ENCODE measurements around the gene AP1G2.

AP1G2 gene

DNA sequence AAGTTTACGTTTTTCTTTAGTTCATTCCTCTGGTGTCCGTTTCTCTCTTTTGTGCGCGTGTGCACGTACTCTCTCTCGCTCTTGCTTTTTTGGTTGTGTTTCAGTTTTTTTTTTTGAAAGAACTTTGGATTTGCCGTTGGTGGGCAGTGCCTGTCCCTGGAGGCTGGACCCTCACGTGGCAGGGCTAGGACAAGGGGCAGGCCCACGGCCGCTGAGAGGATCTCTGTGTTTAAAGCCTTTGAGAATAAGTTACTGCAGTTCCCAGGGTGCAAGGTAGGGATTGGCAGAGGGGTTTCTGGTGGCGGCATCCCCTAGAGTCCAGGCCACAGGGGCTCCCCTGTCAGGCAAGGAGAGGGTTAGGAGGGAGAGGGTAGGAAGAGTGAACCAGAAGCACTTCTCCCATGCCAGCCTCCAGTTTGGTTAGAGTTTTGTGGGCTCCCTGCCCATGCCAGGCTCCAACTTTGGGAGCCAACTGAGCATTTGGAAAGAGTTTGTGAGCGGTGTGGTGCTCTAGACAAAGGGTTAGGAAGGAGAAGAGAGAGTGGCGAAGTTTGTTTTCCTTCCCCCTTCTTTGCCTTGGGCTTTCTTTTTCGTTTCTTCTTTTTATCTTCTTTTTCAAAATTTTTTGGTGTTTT is 46.6 kb downstream of the AP1G2 start:
- no peak for DNase-seq (ENCODE audit: low read depth in 1 of 2, low spot score in 1 of 2)

DNA sequence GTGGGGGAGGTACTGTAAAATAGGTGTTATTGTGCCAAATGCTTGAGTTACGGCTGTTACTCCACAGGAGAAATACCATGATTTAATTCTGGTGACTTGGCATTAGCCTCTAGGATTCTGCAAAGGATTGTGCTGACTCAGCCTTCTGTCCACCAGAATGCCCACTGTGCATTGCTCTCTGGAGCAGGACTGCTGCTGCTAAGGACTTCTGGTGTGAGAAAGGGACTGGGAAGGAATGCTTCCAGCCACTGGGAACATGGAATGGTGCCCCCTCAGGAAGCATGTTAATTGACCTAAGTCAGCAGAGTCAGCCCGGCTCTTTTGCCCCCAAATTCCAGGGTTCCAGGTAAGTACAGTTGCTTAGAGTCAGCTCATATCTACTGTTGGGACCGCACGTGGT is 48.9 kb downstream of the AP1G2 start:
- DNase-seq (ENCODE audit: low read depth in 1 of 2, low spot score in 1 of 2): no peak

- DNase-seq (ENCODE audit: low read depth in 1 of 2, low spot score in 1 of 2): no peak
These were observed 49.8 kb downstream of the AP1G2 start for GRCh38 chr14:23517650-23518326.

DNA sequence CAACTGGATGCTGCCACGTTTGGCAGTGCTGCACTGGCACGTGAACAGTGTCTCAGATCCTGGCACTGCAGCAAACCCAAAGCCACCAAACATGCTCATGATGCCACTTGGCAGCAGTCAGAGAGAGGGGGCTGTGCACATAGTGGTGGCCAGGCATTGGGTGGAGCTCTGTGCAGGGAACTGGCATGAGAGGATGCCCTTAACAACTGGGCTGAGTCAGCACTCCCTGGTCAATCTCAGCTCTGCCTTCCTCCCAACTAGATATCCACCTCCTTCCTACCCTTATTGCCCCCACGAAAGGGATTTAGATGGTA is 53.0 kb downstream of the AP1G2 start:
- no peak for DNase-seq (ENCODE audit: low read depth in 1 of 2, low spot score in 1 of 2)

DNA sequence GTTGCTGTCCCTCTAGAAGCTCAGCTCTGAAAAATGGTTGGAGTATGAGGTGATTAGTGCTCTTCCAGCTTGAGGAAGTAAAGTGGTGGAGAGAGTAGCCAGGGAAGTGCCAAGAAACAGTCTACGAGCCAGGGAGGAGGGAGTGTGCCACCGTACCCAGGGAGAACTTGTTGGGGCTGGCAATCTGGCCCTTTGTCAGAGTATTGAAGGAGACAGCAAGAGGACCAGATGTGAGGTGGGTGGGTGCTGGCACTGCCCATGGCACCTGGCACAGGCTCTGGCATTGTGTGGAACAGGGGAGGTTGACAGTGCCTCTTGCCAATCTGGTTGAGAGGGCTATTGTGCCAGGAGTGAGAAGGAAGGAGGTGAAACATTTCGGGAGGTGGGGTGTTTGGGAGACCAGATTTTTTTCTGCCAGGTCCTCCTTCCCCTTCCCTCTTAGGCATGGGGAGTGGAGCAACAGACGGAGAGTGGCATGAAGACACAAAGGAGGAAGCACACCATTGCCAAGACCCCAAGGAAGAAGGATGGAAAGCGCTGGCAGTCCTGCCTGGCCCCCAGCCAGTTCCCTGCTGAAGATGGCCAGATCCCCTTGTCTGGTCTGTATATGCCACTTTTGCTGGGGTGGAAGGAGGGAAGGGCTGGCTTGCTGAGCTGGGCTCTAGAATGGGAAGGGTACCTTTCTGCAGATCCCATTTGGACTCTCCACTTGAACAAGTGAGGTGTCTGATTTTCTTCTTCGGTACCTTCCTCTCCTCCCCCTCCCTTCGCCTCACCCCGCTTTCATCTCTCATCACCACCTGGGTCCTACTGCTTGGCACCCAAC is 53.6 kb downstream of the AP1G2 start:
- DNase-seq (ENCODE audit: low read depth in 1 of 2, low spot score in 1 of 2): no peak

DNA sequence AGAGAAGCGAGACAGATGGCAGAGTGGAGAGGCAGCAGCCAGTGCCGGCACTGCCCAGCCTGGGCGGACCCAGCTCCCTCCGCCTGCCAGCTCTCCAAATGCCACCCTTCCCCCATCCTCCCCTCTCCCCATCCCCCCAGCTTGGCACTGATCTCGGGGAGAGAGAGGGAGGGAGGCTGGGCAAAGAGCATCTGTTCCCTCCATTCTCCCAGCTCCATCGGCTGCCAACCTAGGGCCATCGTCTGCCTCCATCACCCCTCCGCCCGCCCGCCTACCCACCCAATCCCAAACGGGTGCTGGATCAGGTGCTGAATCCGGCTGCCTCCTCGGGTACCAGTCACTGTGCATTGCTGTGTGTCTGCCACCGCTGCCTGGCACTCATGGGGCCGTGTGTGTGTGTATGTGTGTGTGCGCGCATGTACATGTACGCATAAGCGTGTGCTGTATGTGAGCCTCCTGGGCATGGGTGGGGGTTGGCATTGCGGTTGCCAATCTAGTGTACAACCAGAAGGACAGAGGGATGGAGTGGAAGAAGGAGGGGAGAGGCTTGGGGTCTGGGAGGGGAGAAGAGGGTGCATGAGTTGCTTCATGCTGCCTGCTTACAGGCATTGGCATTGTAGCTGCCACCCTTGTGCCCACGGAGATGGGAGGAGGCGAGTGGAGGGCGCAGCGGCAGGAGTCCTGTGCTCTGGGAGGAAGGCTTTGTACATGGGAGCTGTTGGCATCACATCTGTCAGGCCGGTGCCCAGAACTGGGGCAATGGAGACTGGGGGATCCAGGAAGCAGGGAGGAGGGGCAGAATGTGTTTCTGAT is 54.4 kb downstream of the AP1G2 start:
- no peak for DNase-seq (ENCODE audit: low read depth in 1 of 2, low spot score in 1 of 2)

DNA sequence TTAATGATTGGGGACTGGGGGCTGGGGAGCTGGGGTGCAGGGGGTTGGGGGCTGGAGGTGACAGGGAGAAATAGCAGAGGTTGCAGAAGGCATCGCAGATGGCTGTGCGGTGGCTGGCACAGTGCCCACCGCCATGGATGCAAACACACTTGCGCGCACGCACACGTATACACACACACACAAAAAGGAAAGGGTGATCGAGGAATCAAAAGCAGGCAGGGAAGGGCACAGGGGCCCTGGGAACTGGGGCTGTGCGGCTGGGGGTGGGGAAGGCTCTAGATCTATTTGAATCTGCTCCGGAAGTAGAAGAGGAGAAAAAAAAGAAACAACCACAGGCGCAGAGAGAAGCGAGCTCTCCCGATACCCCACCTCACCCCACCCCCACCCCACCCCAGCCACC is 55.4 kb downstream of the AP1G2 start:
- no peak for DNase-seq (ENCODE audit: low read depth in 1 of 2, low spot score in 1 of 2)

All from stimulated activated CD4-positive, alpha-beta T cell treated with anti-CD3 and anti-CD28 coated beads, Interleukin-15, amount 100 ng/mL, for 1 hour (primary cell).